Measurements from ENCODE around the gene SHISA9. TPM values are rescaled to one million over a fixed set of nuclear protein-coding genes. Genes with fewer than 3 reads are reported as not detected.

SHISA9 gene
- total RNA-seq, 4 donors from 2014 or later = 0.19 TPM; not detected in 3

- no peak overlapping the region for H3K4me3 ChIP-seq
- intact Hi-C loops (cut with DNase I) = no loop called here
- H3K4me1 ChIP-seq = no peaks in the 10 kb centered on the region
- H3K27me3 ChIP-seq = no peaks in the 10 kb centered on the region
- TF ChIP-seq CTCF (IDR thresholded peaks at IDR 0.05) (no peak), POLR2A (IDR thresholded peaks at IDR 0.05) (no peak)
- no peaks in the 10 kb centered on the region for H3K36me3 ChIP-seq
- 61 to 70% methylated on average over 1 of the region's 1 CpG for WGBS, 2 donors
- no peak for DNase-seq
- no peak overlapping the region for H3K27ac ChIP-seq
- peaks cover 0 to 8% (median 6%) of the 10 kb centered on the region in 3 donors for H3K9me3 ChIP-seq
Measured at GRCh38 chr16:13052431-13052830, 151.0 kb downstream of the SHISA9 start.

- H3K27ac ChIP-seq = no peak overlapping the region
- no peak for TF ChIP-seq POLR2A (IDR thresholded peaks at IDR 0.05)
- TF ChIP-seq CTCF (IDR thresholded peaks at IDR 0.05) = no peak
- H3K9me3 ChIP-seq = no peaks in the 10 kb centered on the region
- no peak for DNase-seq
- no peaks in the 10 kb centered on the region for H3K27me3 ChIP-seq
- no peaks in the 10 kb centered on the region for H3K36me3 ChIP-seq
- H3K4me3 ChIP-seq = no peak overlapping the region
- H3K4me1 ChIP-seq = no peaks in the 10 kb centered on the region
- intact Hi-C loops (cut with DNase I) = no loop called here
- 78 to 81% methylated on average over 3 of the region's 3 CpGs for WGBS, 2 donors
Measured at GRCh38 chr16:13055480-13055879, 154.1 kb downstream of the SHISA9 start.

GRCh38 chr16:13056607-13057006 lies 155.2 kb downstream of the SHISA9 start:
- no peaks in the 10 kb centered on the region for H3K27me3 ChIP-seq
- no peak overlapping the region for H3K4me3 ChIP-seq
- no peaks in the 10 kb centered on the region for H3K9me3 ChIP-seq
- H3K4me1 ChIP-seq = no peaks in the 10 kb centered on the region
- intact Hi-C loops (cut with DNase I) = no loop called here
- H3K27ac ChIP-seq = no peak overlapping the region
- TF ChIP-seq POLR2A (IDR thresholded peaks at IDR 0.05) = no peak
- TF ChIP-seq CTCF (IDR thresholded peaks at IDR 0.05) = no peak
- no peak for DNase-seq
- H3K36me3 ChIP-seq = no peaks in the 10 kb centered on the region
- WGBS, 2 donors = 72% methylated on average over 2 to 5 of the region's 5 CpGs

- H3K27ac ChIP-seq = no peak overlapping the region
- 61 to 72% methylated on average over 12 to 13 of the region's 13 CpGs for WGBS, 2 donors
- intact Hi-C loops (cut with DNase I) = no loop called here
Measured at GRCh38 chr16:13060932-13061331, 159.5 kb downstream of the SHISA9 start.

GRCh38 chr16:13061691-13062090 lies 160.3 kb downstream of the SHISA9 start:
- WGBS, 2 donors = 53 to 60% methylated on average over 9 of the region's 9 CpGs
- Histone ChIP-seq H3K4me3 (no peak overlapping the region), H3K27ac (no peak overlapping the region), H3K36me3 (no peaks in the 10 kb centered on the region), H3K4me1 (no peaks in the 10 kb centered on the region), H3K27me3 (no peaks in the 10 kb centered on the region), H3K9me3 (peaks cover 0 to 5% (median 0%) of the 10 kb centered on the region in 3 donors)
- no peak for DNase-seq
- intact Hi-C loops (cut with DNase I) = no loop called here
- no peak for TF ChIP-seq POLR2A (IDR thresholded peaks at IDR 0.05)
- TF ChIP-seq CTCF (IDR thresholded peaks at IDR 0.05) = no peak

More at GRCh38 chr16:13060932-13061331, 159.5 kb downstream of the SHISA9 start:
- H3K36me3 ChIP-seq = no peaks in the 10 kb centered on the region
- H3K4me1 ChIP-seq = no peaks in the 10 kb centered on the region
- peaks cover 0 to 2% (median 0%) of the 10 kb centered on the region in 3 donors for H3K9me3 ChIP-seq
- no peaks in the 10 kb centered on the region for H3K27me3 ChIP-seq
- no peak for DNase-seq
- no peak for TF ChIP-seq POLR2A (IDR thresholded peaks at IDR 0.05)
- TF ChIP-seq CTCF (IDR thresholded peaks at IDR 0.05) = no peak
- H3K4me3 ChIP-seq = no peak overlapping the region
